HEK293 (cell line): Measurements from ENCODE around the gene FAM168B.
A peak's percentile ranks its signal among the peaks of the same experiment; 100 is the strongest.

Source experiments
- BCL11A ChIP-seq: fragments of 450-650 bp; formaldehyde crosslinking; IDR thresholded peaks from 2 replicates; pipeline ENCODE4 v1.5.1; 2016; ENCODE audit warnings: low read depth, missing biosample characterization, missing genetic modification characterization
- BCL11B ChIP-seq: fragments of 450-650 bp; formaldehyde crosslinking; IDR thresholded peaks from 2 replicates; pipeline ENCODE4 v1.5.1; 2016; ENCODE audit warnings: low read depth, missing biosample characterization, missing genetic modification characterization
- FEZF1 ChIP-seq: fragments of 450-650 bp; formaldehyde crosslinking; IDR thresholded peaks from 2 replicates; pipeline ENCODE4 v1.5.1; 2016; ENCODE audit warnings: missing biosample characterization, missing genetic modification characterization
- GLI2 ChIP-seq: fragments of 450-650 bp; formaldehyde crosslinking; IDR thresholded peaks from 2 replicates; pipeline ENCODE4; 2017; ENCODE audit warnings: missing biosample characterization, missing genetic modification characterization, low read depth, borderline replicate concordance
- GLIS1 ChIP-seq: fragments of 450-650 bp; formaldehyde crosslinking; IDR thresholded peaks from 2 replicates; pipeline ENCODE4 v1.5.1; 2016; ENCODE audit warnings: missing biosample characterization, missing genetic modification characterization
- GLIS2 ChIP-seq: fragments of 450-650 bp; formaldehyde crosslinking; IDR thresholded peaks from 2 replicates; pipeline ENCODE4 v1.5.1; 2016; ENCODE audit warnings: missing biosample characterization, missing genetic modification characterization
- KLF9 ChIP-seq: fragments of 450-650 bp; formaldehyde crosslinking; IDR thresholded peaks from 2 replicates; pipeline ENCODE4 v1.5.1; 2016; ENCODE audit warnings: missing biosample characterization, missing genetic modification characterization, low read depth
- MEIS1 ChIP-seq: sonication (generic); formaldehyde crosslinking; IDR thresholded peaks from 2 replicates; pipeline ENCODE4 v1.8.1; 2022; ENCODE audit warnings: missing genetic modification reagents, mild to moderate bottlenecking, borderline replicate concordance
- SP2 ChIP-seq: fragments of 450-650 bp; formaldehyde crosslinking; IDR thresholded peaks from 2 replicates; pipeline ENCODE4 v1.5.1; 2016; ENCODE audit warnings: missing biosample characterization, missing genetic modification characterization
- SP3 ChIP-seq: fragments of 450-650 bp; formaldehyde crosslinking; IDR thresholded peaks from 2 replicates; pipeline ENCODE4 v1.5.1; 2016; ENCODE audit warnings: missing biosample characterization, missing genetic modification characterization
- ZBTB21 ChIP-seq: fragments of 450-650 bp; formaldehyde crosslinking; IDR thresholded peaks from 2 replicates; pipeline ENCODE4 v1.5.1; 2017; ENCODE audit warnings: missing biosample characterization, missing genetic modification characterization
- ZEB2 ChIP-seq: fragments of 450-650 bp; formaldehyde crosslinking; IDR thresholded peaks from 2 replicates; pipeline ENCODE4 v1.5.1; 2016; ENCODE audit warnings: missing biosample characterization, missing genetic modification characterization
- ZFP69B ChIP-seq: fragments of 450-650 bp; formaldehyde crosslinking; IDR thresholded peaks from 2 replicates; pipeline ENCODE4 v1.5.1; 2016; ENCODE audit warnings: missing biosample characterization, missing genetic modification characterization
- ZNF114 ChIP-seq: fragments of 450-650 bp; formaldehyde crosslinking; IDR thresholded peaks from 2 replicates; pipeline ENCODE4 v1.5.0; 2017; ENCODE audit warnings: missing biosample characterization, missing genetic modification characterization
- ZNF146 ChIP-seq: fragments of 450-650 bp; formaldehyde crosslinking; IDR thresholded peaks from 2 replicates; pipeline ENCODE4 v1.5.1; 2016; ENCODE audit warnings: missing biosample characterization, missing genetic modification characterization
- ZNF248 ChIP-seq: fragments of 450-650 bp; formaldehyde crosslinking; IDR thresholded peaks from 2 replicates; pipeline ENCODE4 v1.5.1; 2017; ENCODE audit warnings: missing biosample characterization, missing genetic modification characterization
- ZNF274 ChIP-seq, 2 experiments: fragments of 200-500 bp in 1 of 2; fragments of 450-650 bp in 1 of 2; sonication (Bioruptor generic) in 1 of 2; formaldehyde crosslinking in 1 of 2; IDR thresholded peaks; 2 replicates each; pipeline versions ENCODE4 v1.5.1 to v1.6.1; 2014 to 2016; ENCODE audit warnings: borderline replicate concordance in 1 of 2, inconsistent platforms in 1 of 2, low read length in 1 of 2, missing biosample characterization in 1 of 2, missing genetic modification characterization in 1 of 2
- ZNF391 ChIP-seq: fragments of 450-650 bp; formaldehyde crosslinking; IDR thresholded peaks from 2 replicates; pipeline ENCODE4 v1.5.1; 2016; ENCODE audit warnings: low read depth, missing biosample characterization, missing genetic modification characterization, borderline replicate concordance
- ZNF423 ChIP-seq: fragments of 450-650 bp; formaldehyde crosslinking; IDR thresholded peaks from 2 replicates; pipeline ENCODE4 v1.5.1; 2016; ENCODE audit warnings: missing biosample characterization, missing genetic modification characterization
- ZNF544 ChIP-seq: fragments of 450-650 bp; formaldehyde crosslinking; IDR thresholded peaks from 2 replicates; pipeline ENCODE4 v1.5.0; 2017; ENCODE audit warnings: missing biosample characterization, missing genetic modification characterization
- ZNF629 ChIP-seq: fragments of 450-650 bp; formaldehyde crosslinking; IDR thresholded peaks from 2 replicates; pipeline ENCODE4 v1.5.1; 2017; ENCODE audit warnings: missing biosample characterization, missing genetic modification characterization
- ZNF658 ChIP-seq: fragments of 450-650 bp; formaldehyde crosslinking; IDR thresholded peaks from 2 replicates; pipeline ENCODE4; 2016; ENCODE audit warnings: missing biosample characterization, missing genetic modification characterization
- ZNF692 ChIP-seq: fragments of 450-650 bp; formaldehyde crosslinking; IDR thresholded peaks from 2 replicates; pipeline ENCODE4 v1.5.1; 2016; ENCODE audit warnings: missing biosample characterization, missing genetic modification characterization
- TF ChIP-seq, protein P1 (sequence below): fragments of 450-650 bp; formaldehyde crosslinking; IDR thresholded peaks from 2 replicates; pipeline ENCODE4 v1.5.1; 2016; ENCODE audit warnings: missing biosample characterization, missing genetic modification characterization
- TF ChIP-seq, protein P2 (sequence below): fragments of 450-650 bp; formaldehyde crosslinking; IDR thresholded peaks from 2 replicates; pipeline ENCODE4 v1.5.1; 2016; ENCODE audit warnings: missing biosample characterization, missing genetic modification characterization, borderline replicate concordance
- TF ChIP-seq, protein P3 (sequence below): fragments of 450-650 bp; formaldehyde crosslinking; IDR thresholded peaks from 2 replicates; pipeline ENCODE4 v1.5.1; 2016; ENCODE audit warnings: missing biosample characterization, missing genetic modification characterization
- TF ChIP-seq, protein P4 (sequence below): fragments of 450-650 bp; formaldehyde crosslinking; IDR thresholded peaks from 2 replicates; pipeline ENCODE4 v1.5.1; 2016; ENCODE audit warnings: missing biosample characterization, missing genetic modification characterization

Gene FAM168B

DNA sequence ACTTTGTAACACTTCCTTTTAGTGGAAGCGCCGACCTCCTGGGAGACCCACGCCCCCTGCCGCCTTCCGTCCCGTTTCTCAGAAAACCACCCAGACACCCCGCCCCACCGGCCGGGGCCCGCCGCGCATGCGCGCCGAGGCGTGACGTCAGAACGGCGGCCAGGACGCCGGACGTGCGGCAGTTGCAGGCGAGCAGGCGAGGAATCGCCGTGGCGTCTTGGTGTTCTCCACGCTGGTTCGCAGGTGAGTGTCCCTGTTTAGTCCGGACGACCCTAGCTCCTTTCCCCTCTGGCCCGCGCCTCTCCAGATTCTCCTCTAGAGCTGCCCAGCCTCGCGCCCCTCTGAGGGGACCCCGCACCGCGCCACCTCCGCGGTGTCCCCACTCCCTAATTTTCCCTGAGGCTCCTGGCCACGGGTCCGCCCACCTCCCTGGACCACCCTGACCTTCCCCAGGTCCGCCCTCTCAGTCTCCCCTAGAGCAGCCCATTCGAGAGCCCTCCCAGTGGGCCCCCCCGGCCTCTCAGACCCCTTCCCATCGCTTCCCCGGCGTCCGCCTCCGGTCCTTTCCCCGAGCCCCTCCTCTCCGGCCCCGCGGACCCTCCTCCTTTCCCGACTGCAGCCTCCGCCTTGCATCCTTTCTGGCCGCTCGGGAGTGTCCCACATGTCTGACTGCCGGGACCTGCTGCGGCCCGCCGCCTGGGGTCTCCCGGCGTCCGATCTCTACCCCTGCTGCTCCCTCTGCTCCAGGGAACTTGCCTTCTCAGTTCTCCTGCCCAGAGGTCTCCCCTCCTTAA, 12.1 kb upstream of the FAM168B start, which contains the start of gene PLEKHB2 (continued):
- TF ChIP-seq, protein P1, sequence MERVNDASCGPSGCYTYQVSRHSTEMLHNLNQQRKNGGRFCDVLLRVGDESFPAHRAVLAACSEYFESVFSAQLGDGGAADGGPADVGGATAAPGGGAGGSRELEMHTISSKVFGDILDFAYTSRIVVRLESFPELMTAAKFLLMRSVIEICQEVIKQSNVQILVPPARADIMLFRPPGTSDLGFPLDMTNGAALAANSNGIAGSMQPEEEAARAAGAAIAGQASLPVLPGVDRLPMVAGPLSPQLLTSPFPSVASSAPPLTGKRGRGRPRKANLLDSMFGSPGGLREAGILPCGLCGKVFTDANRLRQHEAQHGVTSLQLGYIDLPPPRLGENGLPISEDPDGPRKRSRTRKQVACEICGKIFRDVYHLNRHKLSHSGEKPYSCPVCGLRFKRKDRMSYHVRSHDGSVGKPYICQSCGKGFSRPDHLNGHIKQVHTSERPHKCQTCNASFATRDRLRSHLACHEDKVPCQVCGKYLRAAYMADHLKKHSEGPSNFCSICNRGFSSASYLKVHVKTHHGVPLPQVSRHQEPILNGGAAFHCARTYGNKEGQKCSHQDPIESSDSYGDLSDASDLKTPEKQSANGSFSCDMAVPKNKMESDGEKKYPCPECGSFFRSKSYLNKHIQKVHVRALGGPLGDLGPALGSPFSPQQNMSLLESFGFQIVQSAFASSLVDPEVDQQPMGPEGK = 0 out of 2 replicates have a peak, but pooled peaks have one; percentile 1
- TF ChIP-seq ZNF391 = no peak
- peak; percentile 65 for TF ChIP-seq SP3 (tag by site-specific recombination)
- TF ChIP-seq ZEB2 (tag by site-specific recombination) = peak; percentile 43; the same call in 1 of the 2 replicates
- TF ChIP-seq ZNF274 (IDR thresholded peaks at IDR 0.05; ENCODE audit: low read length) = no peak
- no peak for TF ChIP-seq ZNF274 (tag by site-specific recombination; IDR thresholded peaks at IDR 0.05; ENCODE audit: borderline replicate concordance)
- TF ChIP-seq GLIS1 (tag by site-specific recombination) = peak; percentile 14; the same call in 1 of the 2 replicates
- no peak for TF ChIP-seq BCL11B
- peak; percentile 66 for TF ChIP-seq GLIS2 (tag by site-specific recombination)
- TF ChIP-seq ZBTB21 (tag by site-specific recombination) = peak; percentile 51; the same call in 1 of the 2 replicates
- no peak for TF ChIP-seq MEIS1
- TF ChIP-seq ZNF146 (tag by site-specific recombination) = no peak
- TF ChIP-seq, protein P2, sequence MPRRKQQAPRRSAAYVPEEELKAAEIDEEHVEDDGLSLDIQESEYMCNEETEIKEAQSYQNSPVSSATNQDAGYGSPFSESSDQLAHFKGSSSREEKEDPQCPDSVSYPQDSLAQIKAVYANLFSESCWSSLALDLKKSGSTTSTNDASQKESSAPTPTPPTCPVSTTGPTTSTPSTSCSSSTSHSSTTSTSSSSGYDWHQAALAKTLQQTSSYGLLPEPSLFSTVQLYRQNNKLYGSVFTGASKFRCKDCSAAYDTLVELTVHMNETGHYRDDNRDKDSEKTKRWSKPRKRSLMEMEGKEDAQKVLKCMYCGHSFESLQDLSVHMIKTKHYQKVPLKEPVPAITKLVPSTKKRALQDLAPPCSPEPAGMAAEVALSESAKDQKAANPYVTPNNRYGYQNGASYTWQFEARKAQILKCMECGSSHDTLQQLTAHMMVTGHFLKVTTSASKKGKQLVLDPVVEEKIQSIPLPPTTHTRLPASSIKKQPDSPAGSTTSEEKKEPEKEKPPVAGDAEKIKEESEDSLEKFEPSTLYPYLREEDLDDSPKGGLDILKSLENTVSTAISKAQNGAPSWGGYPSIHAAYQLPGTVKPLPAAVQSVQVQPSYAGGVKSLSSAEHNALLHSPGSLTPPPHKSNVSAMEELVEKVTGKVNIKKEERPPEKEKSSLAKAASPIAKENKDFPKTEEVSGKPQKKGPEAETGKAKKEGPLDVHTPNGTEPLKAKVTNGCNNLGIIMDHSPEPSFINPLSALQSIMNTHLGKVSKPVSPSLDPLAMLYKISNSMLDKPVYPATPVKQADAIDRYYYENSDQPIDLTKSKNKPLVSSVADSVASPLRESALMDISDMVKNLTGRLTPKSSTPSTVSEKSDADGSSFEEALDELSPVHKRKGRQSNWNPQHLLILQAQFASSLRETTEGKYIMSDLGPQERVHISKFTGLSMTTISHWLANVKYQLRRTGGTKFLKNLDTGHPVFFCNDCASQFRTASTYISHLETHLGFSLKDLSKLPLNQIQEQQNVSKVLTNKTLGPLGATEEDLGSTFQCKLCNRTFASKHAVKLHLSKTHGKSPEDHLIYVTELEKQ (tag by site-specific recombination) = no peak
- peak; percentile 57 for TF ChIP-seq ZNF692 (tag by site-specific recombination)
- no peak for TF ChIP-seq ZNF248 (tag by site-specific recombination)
- TF ChIP-seq SP2 (tag by site-specific recombination) = peak; percentile 65
- peak; percentile 32; the same call in 1 of the 2 replicates for TF ChIP-seq ZFP69B
- TF ChIP-seq BCL11A (tag by site-specific recombination) = peak; percentile 54; the same call in 1 of the 2 replicates
- TF ChIP-seq ZNF658 (tag by site-specific recombination) = no peak
- TF ChIP-seq ZNF114 = no peak
- TF ChIP-seq, protein P3, sequence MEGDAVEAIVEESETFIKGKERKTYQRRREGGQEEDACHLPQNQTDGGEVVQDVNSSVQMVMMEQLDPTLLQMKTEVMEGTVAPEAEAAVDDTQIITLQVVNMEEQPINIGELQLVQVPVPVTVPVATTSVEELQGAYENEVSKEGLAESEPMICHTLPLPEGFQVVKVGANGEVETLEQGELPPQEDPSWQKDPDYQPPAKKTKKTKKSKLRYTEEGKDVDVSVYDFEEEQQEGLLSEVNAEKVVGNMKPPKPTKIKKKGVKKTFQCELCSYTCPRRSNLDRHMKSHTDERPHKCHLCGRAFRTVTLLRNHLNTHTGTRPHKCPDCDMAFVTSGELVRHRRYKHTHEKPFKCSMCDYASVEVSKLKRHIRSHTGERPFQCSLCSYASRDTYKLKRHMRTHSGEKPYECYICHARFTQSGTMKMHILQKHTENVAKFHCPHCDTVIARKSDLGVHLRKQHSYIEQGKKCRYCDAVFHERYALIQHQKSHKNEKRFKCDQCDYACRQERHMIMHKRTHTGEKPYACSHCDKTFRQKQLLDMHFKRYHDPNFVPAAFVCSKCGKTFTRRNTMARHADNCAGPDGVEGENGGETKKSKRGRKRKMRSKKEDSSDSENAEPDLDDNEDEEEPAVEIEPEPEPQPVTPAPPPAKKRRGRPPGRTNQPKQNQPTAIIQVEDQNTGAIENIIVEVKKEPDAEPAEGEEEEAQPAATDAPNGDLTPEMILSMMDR = peak; percentile 31
- peak; percentile 51 for TF ChIP-seq KLF9
- TF ChIP-seq GLI2 (tag by site-specific recombination) = no peak
- TF ChIP-seq, protein P4, sequence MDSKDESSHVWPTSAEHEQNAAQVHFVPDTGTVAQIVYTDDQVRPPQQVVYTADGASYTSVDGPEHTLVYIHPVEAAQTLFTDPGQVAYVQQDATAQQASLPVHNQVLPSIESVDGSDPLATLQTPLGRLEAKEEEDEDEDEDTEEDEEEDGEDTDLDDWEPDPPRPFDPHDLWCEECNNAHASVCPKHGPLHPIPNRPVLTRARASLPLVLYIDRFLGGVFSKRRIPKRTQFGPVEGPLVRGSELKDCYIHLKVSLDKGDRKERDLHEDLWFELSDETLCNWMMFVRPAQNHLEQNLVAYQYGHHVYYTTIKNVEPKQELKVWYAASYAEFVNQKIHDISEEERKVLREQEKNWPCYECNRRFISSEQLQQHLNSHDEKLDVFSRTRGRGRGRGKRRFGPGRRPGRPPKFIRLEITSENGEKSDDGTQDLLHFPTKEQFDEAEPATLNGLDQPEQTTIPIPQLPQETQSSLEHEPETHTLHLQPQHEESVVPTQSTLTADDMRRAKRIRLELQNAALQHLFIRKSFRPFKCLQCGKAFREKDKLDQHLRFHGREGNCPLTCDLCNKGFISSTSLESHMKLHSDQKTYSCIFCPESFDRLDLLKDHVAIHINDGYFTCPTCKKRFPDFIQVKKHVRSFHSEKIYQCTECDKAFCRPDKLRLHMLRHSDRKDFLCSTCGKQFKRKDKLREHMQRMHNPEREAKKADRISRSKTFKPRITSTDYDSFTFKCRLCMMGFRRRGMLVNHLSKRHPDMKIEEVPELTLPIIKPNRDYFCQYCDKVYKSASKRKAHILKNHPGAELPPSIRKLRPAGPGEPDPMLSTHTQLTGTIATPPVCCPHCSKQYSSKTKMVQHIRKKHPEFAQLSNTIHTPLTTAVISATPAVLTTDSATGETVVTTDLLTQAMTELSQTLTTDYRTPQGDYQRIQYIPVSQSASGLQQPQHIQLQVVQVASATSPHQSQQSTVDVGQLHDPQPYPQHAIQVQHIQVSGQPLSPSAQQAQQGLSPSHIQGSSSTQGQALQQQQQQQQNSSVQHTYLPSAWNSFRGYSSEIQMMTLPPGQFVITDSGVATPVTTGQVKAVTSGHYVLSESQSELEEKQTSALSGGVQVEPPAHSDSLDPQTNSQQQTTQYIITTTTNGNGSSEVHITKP (tag by site-specific recombination) = no peak
- TF ChIP-seq FEZF1 (tag by site-specific recombination) = peak; percentile 21; the same call in 1 of the 2 replicates
- TF ChIP-seq ZNF544 (tag by site-specific recombination) = no peak
- no peak for TF ChIP-seq ZNF423 (tag by site-specific recombination)
- peak; percentile 85 for TF ChIP-seq ZNF629
